Measurements from ENCODE around the gene PARP9.

DNA sequence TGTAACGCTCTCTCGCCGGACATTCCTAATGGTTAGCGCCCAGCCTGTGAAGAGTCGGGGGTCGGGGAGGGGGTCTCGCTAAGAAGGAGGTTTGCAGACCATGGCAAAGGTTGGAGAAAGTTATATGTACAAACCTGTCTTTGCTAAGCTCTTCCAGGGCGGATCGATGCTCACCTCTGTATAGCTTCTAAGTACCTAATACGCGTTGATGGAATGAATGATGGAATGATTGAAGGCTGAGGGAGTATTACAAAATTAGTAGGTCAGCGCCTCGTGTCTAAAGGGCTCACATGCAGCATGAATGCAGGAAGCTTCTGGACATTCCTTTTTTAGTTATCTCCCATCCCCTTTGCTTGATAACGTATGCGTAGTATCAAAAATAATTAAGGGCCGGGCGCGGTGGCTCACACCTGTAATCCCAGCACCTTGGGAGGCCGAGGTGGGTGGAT is 49.1 kb downstream of the PARP9 start:
- TF ChIP-seq, protein P1, sequence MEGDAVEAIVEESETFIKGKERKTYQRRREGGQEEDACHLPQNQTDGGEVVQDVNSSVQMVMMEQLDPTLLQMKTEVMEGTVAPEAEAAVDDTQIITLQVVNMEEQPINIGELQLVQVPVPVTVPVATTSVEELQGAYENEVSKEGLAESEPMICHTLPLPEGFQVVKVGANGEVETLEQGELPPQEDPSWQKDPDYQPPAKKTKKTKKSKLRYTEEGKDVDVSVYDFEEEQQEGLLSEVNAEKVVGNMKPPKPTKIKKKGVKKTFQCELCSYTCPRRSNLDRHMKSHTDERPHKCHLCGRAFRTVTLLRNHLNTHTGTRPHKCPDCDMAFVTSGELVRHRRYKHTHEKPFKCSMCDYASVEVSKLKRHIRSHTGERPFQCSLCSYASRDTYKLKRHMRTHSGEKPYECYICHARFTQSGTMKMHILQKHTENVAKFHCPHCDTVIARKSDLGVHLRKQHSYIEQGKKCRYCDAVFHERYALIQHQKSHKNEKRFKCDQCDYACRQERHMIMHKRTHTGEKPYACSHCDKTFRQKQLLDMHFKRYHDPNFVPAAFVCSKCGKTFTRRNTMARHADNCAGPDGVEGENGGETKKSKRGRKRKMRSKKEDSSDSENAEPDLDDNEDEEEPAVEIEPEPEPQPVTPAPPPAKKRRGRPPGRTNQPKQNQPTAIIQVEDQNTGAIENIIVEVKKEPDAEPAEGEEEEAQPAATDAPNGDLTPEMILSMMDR (IDR thresholded peaks at IDR 0.05): no peak
- TF ChIP-seq POLR2A (IDR thresholded peaks at IDR 0.05): no peak

All from body of pancreas (tissue), 4 donors.